ENCODE data around the gene SART3. TPM values are rescaled to one million over a fixed set of nuclear protein-coding genes. Genes with fewer than 3 reads are reported as not detected.

SART3 gene
- total RNA-seq, 1 experiment from 2014 or later: 108 TPM

GRCh38 chr12:108538146-108538545 is 22.8 kb downstream of the SART3 start:
- H3K4me3 ChIP-seq (ENCODE audit: low read length): no peak overlapping the region

GRCh38 chr12:108531929-108532848 is 28.8 kb downstream of the SART3 start:
- H3K4me2 ChIP-seq (ENCODE audit: low read depth, low read length, poor library complexity, severe bottlenecking): no peak overlapping the region
- peaks cover 19% of the 10 kb centered on the region for H3K4me1 ChIP-seq (ENCODE audit: low read length)
- H3K9me3 ChIP-seq (ENCODE audit: low read length): no peaks in the 10 kb centered on the region
- no peak overlapping the region for H2AFZ ChIP-seq (ENCODE audit: low read length)
- H3K27ac ChIP-seq (ENCODE audit: low read length): no peak overlapping the region
- H3K36me3 ChIP-seq (ENCODE audit: insufficient read depth, low read length): peaks cover 50% of the 10 kb centered on the region
- DNase-seq: peak; percentile 64
- H3K27me3 ChIP-seq (ENCODE audit: low read length): no peaks in the 10 kb centered on the region
- H3K79me2 ChIP-seq (ENCODE audit: low read length): peaks cover 19% of the 10 kb centered on the region
- H3K4me3 ChIP-seq (ENCODE audit: low read length): no peak overlapping the region
- H3K9me2 ChIP-seq (replicated peaks; ENCODE audit: insufficient read depth, low read length): no peaks in the 10 kb centered on the region
- H4K20me1 ChIP-seq (ENCODE audit: insufficient read depth, low read depth, low read length): no peaks in the 10 kb centered on the region
- H3K9ac ChIP-seq (ENCODE audit: low read length): no peak overlapping the region

More at GRCh38 chr12:108538146-108538545, 22.8 kb downstream of the SART3 start:
- Histone ChIP-seq H3K9ac (ENCODE audit: low read length) (no peak overlapping the region), H3K36me3 (ENCODE audit: insufficient read depth, low read length) (peaks cover 57% of the 10 kb centered on the region), H3K79me2 (ENCODE audit: low read length) (peaks cover 75% of the 10 kb centered on the region), H2AFZ (ENCODE audit: low read length) (no peak overlapping the region), H3K9me2 (replicated peaks; ENCODE audit: insufficient read depth, low read length) (no peaks in the 10 kb centered on the region), H3K4me1 (ENCODE audit: low read length) (peaks cover 30% of the 10 kb centered on the region), H3K27ac (ENCODE audit: low read length) (no peak overlapping the region), H3K27me3 (ENCODE audit: low read length) (no peaks in the 10 kb centered on the region), H4K20me1 (ENCODE audit: insufficient read depth, low read depth, low read length) (no peaks in the 10 kb centered on the region), H3K4me2 (ENCODE audit: low read depth, low read length, poor library complexity, severe bottlenecking) (no peak overlapping the region), H3K9me3 (ENCODE audit: low read length) (no peaks in the 10 kb centered on the region)
- DNase-seq: no peak

DNA sequence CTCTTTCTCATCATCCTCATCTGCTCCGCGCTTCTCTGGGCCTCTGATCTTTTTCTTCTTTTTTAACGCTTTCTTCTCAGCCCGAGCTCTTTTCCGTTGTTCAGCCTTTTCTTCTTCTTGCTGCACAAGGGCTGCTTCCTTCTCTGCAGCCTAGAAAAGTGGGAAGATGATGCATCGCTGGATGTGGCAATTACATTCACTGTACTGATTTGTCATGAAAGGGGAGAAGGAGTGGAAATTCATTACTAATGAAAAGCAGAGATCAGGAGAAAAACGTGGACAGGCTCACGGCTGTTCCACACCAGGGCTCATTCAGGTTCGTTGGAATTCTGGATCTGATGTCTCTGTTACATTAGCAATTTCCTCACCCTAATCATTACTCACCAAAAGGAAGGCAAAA is 30.8 kb downstream of the SART3 start:
- no peaks in the 10 kb centered on the region for H4K20me1 ChIP-seq (ENCODE audit: insufficient read depth, low read depth, low read length)
- H3K36me3 ChIP-seq (ENCODE audit: insufficient read depth, low read length): peaks cover 45% of the 10 kb centered on the region
- H3K27me3 ChIP-seq (ENCODE audit: low read length): no peaks in the 10 kb centered on the region
- DNase-seq: no peak
- H3K9me2 ChIP-seq (replicated peaks; ENCODE audit: insufficient read depth, low read length): no peaks in the 10 kb centered on the region
- peaks cover 19% of the 10 kb centered on the region for H3K4me1 ChIP-seq (ENCODE audit: low read length)
- no peak overlapping the region for H3K4me3 ChIP-seq (ENCODE audit: low read length)
- H3K79me2 ChIP-seq (ENCODE audit: low read length): peaks cover 7% of the 10 kb centered on the region
- H3K9me3 ChIP-seq (ENCODE audit: low read length): no peaks in the 10 kb centered on the region
- H3K27ac ChIP-seq (ENCODE audit: low read length): no peak overlapping the region
- H2AFZ ChIP-seq (ENCODE audit: low read length): no peak overlapping the region
- no peak overlapping the region for H3K9ac ChIP-seq (ENCODE audit: low read length)
- no peak overlapping the region for H3K4me2 ChIP-seq (ENCODE audit: low read depth, low read length, poor library complexity, severe bottlenecking)

DNA sequence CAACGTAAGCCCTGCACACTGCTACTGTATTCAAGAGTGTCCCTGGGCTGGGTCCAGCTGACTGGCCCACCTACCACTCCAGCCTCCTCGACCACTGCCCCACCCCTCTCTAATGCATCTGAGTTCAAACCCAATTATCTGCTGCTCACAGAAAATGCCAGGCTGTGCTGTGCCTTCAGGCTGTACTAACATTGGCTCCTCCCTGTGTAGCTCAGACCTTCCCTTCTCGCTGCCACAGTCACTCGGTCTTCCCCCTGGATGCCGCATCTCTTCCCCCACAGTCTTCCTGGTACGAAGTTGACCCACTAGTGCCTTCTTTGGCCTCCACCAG is 33.8 kb downstream of the SART3 start:
- no peak overlapping the region for H3K4me3 ChIP-seq (ENCODE audit: low read length)
- no peak overlapping the region for H3K27ac ChIP-seq (ENCODE audit: low read length)
- H3K9ac ChIP-seq (ENCODE audit: low read length): no peak overlapping the region
- H3K36me3 ChIP-seq (ENCODE audit: insufficient read depth, low read length): peaks cover 57% of the 10 kb centered on the region
- H3K27me3 ChIP-seq (ENCODE audit: low read length): no peaks in the 10 kb centered on the region
- H3K4me2 ChIP-seq (ENCODE audit: low read depth, low read length, poor library complexity, severe bottlenecking): no peak overlapping the region
- peaks cover 2% of the 10 kb centered on the region; the same call in 1 of the 2 replicates for H3K79me2 ChIP-seq (ENCODE audit: low read length)
- H2AFZ ChIP-seq (ENCODE audit: low read length): no peak overlapping the region
- H3K9me3 ChIP-seq (ENCODE audit: low read length): no peaks in the 10 kb centered on the region
- H3K4me1 ChIP-seq (ENCODE audit: low read length): no peaks in the 10 kb centered on the region
- H3K9me2 ChIP-seq (replicated peaks; ENCODE audit: insufficient read depth, low read length): no peaks in the 10 kb centered on the region
- H4K20me1 ChIP-seq (ENCODE audit: insufficient read depth, low read depth, low read length): no peaks in the 10 kb centered on the region
- DNase-seq: no peak

DNA sequence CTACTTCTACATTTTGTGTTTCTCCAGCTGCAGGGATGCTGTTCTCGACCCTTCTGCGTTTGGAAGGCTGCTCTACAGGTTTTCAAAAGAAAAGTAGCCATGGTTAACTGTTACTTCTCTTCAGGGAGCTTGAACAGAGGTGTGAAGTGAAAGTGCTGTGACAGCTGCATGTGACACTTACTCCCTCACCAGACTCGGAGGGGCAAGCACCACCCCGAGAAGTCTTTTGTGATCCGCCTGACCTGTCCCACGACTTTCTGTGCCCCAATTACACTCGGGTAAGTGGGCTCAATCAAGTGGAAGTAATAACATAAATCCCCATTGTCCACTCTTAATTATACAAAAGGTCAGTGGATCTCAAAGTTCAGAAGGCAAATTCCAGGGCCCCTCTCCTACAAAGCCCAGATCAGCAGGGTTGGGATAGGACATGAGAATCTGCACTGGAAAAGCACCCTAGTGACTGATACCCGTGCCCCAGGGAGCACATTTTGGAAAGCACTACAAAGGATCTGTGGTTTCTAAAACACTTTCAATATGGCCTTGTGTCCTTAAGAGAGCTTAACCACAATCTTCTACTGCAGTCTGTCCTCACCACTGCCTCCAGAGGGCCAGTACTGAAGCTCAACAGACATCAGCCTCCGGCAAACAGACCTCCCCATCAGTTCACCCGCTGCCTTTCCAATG is 34.3 kb downstream of the SART3 start:
- no peak overlapping the region for H3K9ac ChIP-seq (ENCODE audit: low read length)
- no peak overlapping the region for H3K4me2 ChIP-seq (ENCODE audit: low read depth, low read length, poor library complexity, severe bottlenecking)
- no peaks in the 10 kb centered on the region for H3K9me2 ChIP-seq (replicated peaks; ENCODE audit: insufficient read depth, low read length)
- no peaks in the 10 kb centered on the region for H3K4me1 ChIP-seq (ENCODE audit: low read length)
- H3K9me3 ChIP-seq (ENCODE audit: low read length): no peaks in the 10 kb centered on the region
- DNase-seq: no peak
- H3K27ac ChIP-seq (ENCODE audit: low read length): no peak overlapping the region
- H4K20me1 ChIP-seq (ENCODE audit: insufficient read depth, low read depth, low read length): no peaks in the 10 kb centered on the region
- no peak overlapping the region for H2AFZ ChIP-seq (ENCODE audit: low read length)
- no peaks in the 10 kb centered on the region for H3K27me3 ChIP-seq (ENCODE audit: low read length)
- no peak overlapping the region for H3K4me3 ChIP-seq (ENCODE audit: low read length)
- H3K36me3 ChIP-seq (ENCODE audit: insufficient read depth, low read length): peaks cover 58% of the 10 kb centered on the region
- H3K79me2 ChIP-seq (ENCODE audit: low read length): peaks cover 2% of the 10 kb centered on the region; the same call in 1 of the 2 replicates

DNA sequence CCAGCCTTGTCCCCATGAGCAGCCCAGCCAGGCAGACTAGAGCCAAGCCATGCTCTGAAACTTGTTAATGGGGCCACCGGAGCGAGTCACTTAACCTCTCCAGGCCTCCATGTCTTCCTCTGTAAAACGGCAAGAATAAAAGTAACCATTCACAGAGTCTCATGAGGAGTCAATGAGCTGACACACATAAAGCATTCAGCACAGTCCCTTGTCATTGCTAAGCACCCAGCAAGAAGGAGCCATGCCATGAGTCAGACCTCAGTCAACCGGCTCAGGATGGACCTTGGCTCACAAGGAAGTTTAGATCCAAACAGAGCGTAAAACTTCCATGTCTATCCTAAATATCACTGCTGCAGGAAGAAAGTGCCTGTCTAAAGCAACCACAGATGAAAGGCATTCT is 35.3 kb downstream of the SART3 start:
- Histone ChIP-seq H3K4me1 (ENCODE audit: low read length) (no peaks in the 10 kb centered on the region), H4K20me1 (ENCODE audit: insufficient read depth, low read depth, low read length) (no peaks in the 10 kb centered on the region), H3K9me2 (replicated peaks; ENCODE audit: insufficient read depth, low read length) (no peaks in the 10 kb centered on the region), H3K4me2 (ENCODE audit: low read depth, low read length, poor library complexity, severe bottlenecking) (no peak overlapping the region), H3K79me2 (ENCODE audit: low read length) (peaks cover 2% of the 10 kb centered on the region; the same call in 1 of the 2 replicates), H3K9ac (ENCODE audit: low read length) (no peak overlapping the region), H3K27me3 (ENCODE audit: low read length) (no peaks in the 10 kb centered on the region), H3K4me3 (ENCODE audit: low read length) (no peak overlapping the region), H3K27ac (ENCODE audit: low read length) (no peak overlapping the region), H3K9me3 (ENCODE audit: low read length) (no peaks in the 10 kb centered on the region), H3K36me3 (ENCODE audit: insufficient read depth, low read length) (peaks cover 56% of the 10 kb centered on the region), H2AFZ (ENCODE audit: low read length) (no peak overlapping the region)
- DNase-seq: no peak

- H3K9me2 ChIP-seq (replicated peaks; ENCODE audit: insufficient read depth, low read length): no peaks in the 10 kb centered on the region
- no peak overlapping the region for H3K4me3 ChIP-seq (ENCODE audit: low read length)
- H3K9ac ChIP-seq (ENCODE audit: low read length): no peak overlapping the region
- H3K27ac ChIP-seq (ENCODE audit: low read length): no peak overlapping the region
- H3K9me3 ChIP-seq (ENCODE audit: low read length): no peaks in the 10 kb centered on the region
- DNase-seq: no peak
- peaks cover 66% of the 10 kb centered on the region for H3K36me3 ChIP-seq (ENCODE audit: insufficient read depth, low read length)
- H3K4me1 ChIP-seq (ENCODE audit: low read length): no peaks in the 10 kb centered on the region
- H3K27me3 ChIP-seq (ENCODE audit: low read length): no peaks in the 10 kb centered on the region
- no peaks in the 10 kb centered on the region for H4K20me1 ChIP-seq (ENCODE audit: insufficient read depth, low read depth, low read length)
- peaks cover 2% of the 10 kb centered on the region; the same call in 1 of the 2 replicates for H3K79me2 ChIP-seq (ENCODE audit: low read length)
- no peak overlapping the region for H3K4me2 ChIP-seq (ENCODE audit: low read depth, low read length, poor library complexity, severe bottlenecking)
- H2AFZ ChIP-seq (ENCODE audit: low read length): no peak overlapping the region
Observed at GRCh38 chr12:108523365-108523764, 37.6 kb downstream of the SART3 start.

DNA sequence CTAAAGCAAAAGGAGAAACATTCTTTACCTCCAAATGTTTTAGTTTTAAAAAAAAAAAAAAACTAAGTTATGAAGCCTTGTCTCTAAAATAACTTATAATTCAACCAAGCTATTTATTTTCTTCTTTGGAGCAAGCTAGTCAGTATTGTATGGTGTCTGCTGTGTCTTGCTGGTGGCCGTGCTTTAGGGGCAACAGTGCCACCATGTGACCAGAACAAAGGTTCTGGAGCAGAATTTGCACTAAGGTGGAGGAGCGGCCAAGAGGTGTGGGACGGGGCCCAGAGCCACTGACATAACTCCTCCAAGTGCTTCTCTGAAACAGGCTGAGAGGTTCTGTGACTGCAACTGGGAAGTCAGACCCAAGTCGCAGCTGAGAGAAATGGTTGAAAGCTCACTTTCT is 41.4 kb downstream of the SART3 start:
- Histone ChIP-seq H3K4me2 (ENCODE audit: low read depth, low read length, poor library complexity, severe bottlenecking) (no peak overlapping the region), H3K27me3 (ENCODE audit: low read length) (no peaks in the 10 kb centered on the region), H2AFZ (ENCODE audit: low read length) (no peak overlapping the region), H3K27ac (ENCODE audit: low read length) (no peak overlapping the region), H3K9me2 (replicated peaks; ENCODE audit: insufficient read depth, low read length) (no peaks in the 10 kb centered on the region), H3K79me2 (ENCODE audit: low read length) (no peaks in the 10 kb centered on the region; the same call in 1 of the 2 replicates), H4K20me1 (ENCODE audit: insufficient read depth, low read depth, low read length) (0 out of 2 replicates have a peak, but pooled peaks cover 12% of the 10 kb centered on the region), H3K36me3 (ENCODE audit: insufficient read depth, low read length) (peaks cover 42% of the 10 kb centered on the region; the same call in 1 of the 2 replicates), H3K4me3 (ENCODE audit: low read length) (no peak overlapping the region), H3K4me1 (ENCODE audit: low read length) (peaks cover 18% of the 10 kb centered on the region), H3K9me3 (ENCODE audit: low read length) (no peaks in the 10 kb centered on the region), H3K9ac (ENCODE audit: low read length) (no peak overlapping the region)
- DNase-seq: no peak

Measured in Karpas-422 (cell line).